Ovary (tissue), 3 donors: ENCODE data around the gene TMC2.

Experiments used
- POLR2A ChIP-seq: fragments of 450-650 bp; IDR thresholded peaks from one replicate; pipeline ENCODE4 v1.6.1; 2017; ENCODE audit warnings: antibody characterized with exemption, mild to moderate bottlenecking, moderate library complexity
- TF ChIP-seq, protein P1 (sequence below), 3 donors: fragments of 450-650 bp in 2 of 3; fragments of 200-600 bp in 1 of 3; IDR thresholded peaks; one replicate each; pipeline versions ENCODE4 v1.5.1 to v1.8.0; 2016 to 2022; ENCODE audit warnings: antibody characterized with exemption in 3 of 3, mild to moderate bottlenecking in 1 of 3
- donor health status: DM: no; HTN: no; CAD: no.

DNA sequence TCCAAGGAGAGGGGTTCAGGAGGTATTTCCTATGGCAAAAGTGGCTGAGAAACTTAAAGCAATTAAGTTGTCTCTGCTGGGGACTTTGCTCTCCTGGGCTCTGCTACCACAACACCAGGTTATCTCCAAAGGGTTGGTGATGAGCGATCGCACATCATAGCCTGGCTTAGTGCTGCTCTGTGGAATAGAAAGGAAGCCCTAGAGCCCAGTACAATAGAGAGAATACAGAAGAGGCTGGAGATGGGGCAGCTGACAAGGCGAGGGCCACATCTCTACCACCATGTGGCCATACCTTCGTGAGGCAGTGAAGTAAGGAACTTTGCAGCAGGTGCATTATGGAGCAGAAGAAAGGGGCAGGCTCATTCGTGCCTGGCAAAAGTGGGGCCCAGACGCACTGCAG is 8.6 kb upstream of the TMC2 start:
- no peak for TF ChIP-seq POLR2A
- TF ChIP-seq, protein P1, sequence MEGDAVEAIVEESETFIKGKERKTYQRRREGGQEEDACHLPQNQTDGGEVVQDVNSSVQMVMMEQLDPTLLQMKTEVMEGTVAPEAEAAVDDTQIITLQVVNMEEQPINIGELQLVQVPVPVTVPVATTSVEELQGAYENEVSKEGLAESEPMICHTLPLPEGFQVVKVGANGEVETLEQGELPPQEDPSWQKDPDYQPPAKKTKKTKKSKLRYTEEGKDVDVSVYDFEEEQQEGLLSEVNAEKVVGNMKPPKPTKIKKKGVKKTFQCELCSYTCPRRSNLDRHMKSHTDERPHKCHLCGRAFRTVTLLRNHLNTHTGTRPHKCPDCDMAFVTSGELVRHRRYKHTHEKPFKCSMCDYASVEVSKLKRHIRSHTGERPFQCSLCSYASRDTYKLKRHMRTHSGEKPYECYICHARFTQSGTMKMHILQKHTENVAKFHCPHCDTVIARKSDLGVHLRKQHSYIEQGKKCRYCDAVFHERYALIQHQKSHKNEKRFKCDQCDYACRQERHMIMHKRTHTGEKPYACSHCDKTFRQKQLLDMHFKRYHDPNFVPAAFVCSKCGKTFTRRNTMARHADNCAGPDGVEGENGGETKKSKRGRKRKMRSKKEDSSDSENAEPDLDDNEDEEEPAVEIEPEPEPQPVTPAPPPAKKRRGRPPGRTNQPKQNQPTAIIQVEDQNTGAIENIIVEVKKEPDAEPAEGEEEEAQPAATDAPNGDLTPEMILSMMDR (IDR thresholded peaks at IDR 0.05): no peak
